Right hindlimb (tissue), 1 donor: ENCODE data around the gene RHBDF1.

ENCODE experiments used
- DNase-seq: peaks from one replicate; pipeline ENCODE4 v3.0.0-alpha.2; 2018

The RHBDF1 gene

DNA sequence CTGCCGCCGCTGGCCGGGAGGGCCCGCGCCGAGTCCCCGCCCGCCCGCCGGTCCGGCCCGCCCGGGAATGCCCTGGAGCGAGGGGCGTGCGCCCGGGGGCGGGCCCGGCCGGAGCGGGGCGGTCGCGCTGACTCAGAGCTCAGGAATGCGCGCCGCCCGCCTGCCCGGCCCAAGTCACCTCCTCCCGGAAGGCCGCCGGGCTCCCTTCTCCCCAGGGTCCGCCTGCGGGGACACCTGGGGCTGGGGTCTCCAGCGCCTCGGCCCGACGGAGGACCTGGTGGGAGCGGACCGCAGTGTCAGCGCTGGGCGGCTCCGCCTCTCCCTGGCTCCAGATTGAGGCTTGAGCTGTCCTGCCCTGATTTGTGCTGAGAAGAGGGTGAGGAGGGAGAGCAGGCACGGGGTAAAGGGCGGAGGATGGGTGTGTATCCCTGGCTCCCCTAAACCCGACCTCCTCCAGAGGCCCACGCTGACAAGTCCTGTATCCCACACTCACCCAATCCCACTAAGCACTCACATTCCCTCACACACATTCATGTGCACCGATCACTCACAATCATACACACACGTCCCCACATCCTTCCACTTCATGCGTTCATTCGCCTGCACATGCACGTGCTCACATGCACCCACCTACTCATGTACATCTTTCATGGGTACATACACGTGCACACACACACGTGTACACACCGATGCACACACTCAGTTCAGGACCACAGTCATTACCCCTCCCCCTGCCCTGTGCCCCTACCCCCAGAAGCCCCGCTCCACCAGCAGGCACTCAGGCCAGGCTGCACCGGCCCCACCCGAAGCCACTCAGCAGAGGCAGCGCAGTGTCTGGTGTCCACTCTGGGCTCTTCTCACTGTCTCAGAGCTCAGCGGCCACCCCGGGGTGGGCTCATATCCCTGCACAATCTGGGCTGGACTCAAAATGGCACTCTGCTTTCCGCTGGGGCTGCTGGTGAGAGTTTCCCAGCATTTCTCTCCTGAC lies at the start of gene RHBDF1:
TSS of gene RHBDF1 (minus strand) at position 71 of the 988 bp plus-strand sequence. CDS start 7,616 bp downstream, outside the sequence.
- peak; percentile 79 for DNase-seq

GRCh38 chr16:120756-121155 lies 48.3 kb upstream of the RHBDF1 start:
- DNase-seq = no peak

- no peak for DNase-seq
Observed at GRCh38 chr16:119835-120491, 47.5 kb upstream of the RHBDF1 start.

DNA sequence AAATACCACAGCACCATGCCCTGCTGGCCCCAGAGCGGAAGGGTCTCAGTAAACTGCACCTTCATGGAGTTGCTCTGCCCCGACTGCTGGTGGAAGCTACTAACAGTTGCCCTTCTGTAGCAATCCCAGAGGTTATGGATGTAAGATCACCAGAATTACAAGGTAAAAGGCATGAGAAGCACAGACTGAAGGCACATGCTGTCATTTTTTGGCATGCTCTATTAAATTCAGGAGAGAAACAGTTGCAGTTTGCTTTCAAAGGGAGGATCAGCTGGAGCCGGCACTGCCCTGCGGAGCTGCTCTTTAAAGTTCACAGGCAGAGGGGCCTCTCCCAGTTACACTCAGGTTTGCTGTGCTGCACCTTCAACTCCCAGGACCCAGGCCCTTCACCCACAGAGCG lies 46.9 kb upstream of the RHBDF1 start:
- DNase-seq = no peak

GRCh38 chr16:118857-119256 lies 46.4 kb upstream of the RHBDF1 start:
- DNase-seq = no peak

- DNase-seq = no peak
Observed at GRCh38 chr16:117379-118365, 45.2 kb upstream of the RHBDF1 start.

DNA sequence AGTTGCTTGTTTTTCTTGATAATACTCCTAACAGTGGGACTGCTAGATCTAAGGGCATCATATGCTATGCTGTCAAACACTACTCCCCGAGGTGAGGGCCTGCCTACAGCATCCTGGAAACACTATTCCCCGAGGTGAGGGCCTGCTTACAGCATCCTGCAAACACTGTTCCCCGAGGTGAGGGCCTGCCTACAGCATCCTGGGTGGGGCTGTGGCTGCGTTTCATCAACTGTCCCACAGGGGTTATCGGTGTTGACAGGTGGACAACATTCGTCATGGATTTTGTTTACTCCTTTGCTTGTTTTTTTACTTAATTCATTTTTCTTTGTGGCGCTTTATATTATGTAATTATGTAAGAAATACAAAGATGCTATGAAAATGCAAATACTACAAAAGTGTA lies 43.6 kb upstream of the RHBDF1 start:
- no peak for DNase-seq

GRCh38 chr16:114327-114726 lies 41.9 kb upstream of the RHBDF1 start:
- no peak for DNase-seq

DNA sequence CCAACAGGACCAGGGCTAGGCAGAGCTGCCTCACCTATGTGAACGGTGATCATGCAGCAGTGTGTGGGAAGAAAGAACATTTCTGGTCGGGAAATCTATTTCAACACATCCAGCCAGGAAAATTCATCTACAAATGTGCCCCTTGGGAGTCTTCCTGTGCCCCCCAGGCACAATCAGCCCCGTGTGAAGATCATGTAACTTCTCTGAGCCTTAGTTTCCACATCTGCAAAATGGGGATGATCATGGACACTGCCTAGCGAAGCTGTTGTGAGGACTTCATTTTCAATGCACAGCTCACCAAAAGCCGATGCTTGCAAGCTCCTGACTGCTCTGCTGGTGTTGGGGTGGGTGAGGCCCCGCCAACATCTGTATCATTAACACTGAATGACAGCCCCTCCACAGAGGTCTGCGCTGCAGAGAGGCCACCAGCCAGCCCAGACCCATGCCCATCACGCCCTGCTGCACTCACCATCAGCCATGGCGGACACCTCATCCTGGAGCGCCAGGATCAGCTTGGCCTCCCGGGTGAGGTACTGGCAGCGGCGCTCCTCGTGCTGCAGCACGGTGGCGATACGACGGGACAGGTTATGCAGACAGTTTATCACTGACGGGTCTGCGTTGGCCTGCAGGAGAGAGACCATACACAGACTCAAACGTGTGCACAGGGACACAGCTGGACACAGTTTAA lies 39.9 kb upstream of the RHBDF1 start:
- no peak for DNase-seq

DNA sequence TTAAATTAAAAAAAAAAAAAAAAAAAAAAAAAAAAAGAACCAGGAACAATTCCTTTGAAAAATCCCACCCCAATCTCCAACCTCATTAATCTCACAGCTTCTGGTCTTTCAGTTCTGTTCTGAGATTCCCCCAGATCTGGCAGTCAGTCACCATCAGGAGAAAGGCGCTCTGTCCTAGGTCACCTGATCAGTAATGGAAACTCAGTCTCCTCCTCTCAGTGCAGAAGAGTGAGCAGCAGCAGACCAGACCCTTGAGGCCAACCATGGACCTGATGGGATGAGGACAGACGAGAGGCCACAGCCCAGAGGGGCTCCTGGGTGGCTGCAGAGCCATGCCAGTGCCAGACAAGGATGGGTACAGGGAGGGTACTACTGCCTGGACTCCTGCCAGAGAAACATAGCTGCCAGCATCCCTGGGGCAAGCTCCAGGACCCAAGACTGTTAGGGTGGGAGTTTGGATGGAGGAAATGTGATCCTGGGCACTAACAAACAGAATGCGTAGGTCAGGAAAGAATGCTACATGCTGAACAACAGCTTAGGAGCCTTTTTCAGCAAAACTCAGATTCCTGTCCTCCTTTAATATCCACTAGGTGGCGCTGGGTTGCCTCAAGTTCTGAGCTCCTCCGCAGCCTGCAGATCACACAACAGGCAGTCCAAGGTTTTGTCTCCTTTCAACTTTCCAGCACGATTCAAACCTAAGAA lies 34.3 kb upstream of the RHBDF1 start:
- DNase-seq = peak; percentile 66

GRCh38 chr16:105521-105920 lies 33.1 kb upstream of the RHBDF1 start:
- DNase-seq = no peak

DNA sequence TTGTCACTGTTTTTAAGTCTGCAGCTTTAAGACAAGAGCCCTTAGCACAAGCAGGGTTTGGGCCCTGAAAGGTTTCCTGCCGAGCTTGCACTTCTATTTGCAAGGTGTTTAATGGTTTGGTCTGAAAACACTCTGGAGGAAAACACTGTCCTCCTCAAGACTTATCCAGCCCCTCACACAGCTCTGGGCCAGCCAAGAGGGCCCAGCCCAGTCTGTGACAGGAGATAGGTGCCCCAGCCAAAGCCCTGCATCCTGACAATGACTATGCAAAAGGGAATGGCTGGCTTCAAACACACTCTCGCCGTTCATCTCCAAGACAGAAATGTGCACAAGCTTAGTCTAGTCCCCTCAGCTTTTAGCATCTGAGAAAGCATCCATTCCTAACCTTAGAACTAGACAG lies 32.5 kb upstream of the RHBDF1 start:
- DNase-seq = no peak

GRCh38 chr16:104355-104754 lies 31.9 kb upstream of the RHBDF1 start:
- DNase-seq = no peak

GRCh38 chr16:102060-102855 lies 29.8 kb upstream of the RHBDF1 start:
- no peak for DNase-seq

DNA sequence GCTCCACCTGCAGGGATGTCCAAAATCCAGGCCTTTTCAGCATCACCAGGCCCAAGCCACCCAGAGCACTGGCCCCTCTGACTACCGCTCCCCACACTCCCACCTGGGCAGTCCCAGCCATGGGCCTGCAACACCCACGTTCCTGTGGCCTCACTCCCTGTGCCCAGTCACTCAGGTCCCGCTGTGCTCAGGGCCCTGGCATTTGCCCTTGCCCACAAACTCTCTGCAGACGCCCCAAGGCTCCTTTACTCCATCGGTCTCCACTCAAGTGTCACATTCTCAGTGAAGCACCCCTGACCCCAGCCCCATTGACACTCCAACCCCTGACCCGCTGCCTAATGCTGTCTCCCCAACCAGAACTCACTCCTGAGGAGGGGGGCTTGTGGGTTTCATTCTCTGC lies 29.2 kb upstream of the RHBDF1 start:
- no peak for DNase-seq

GRCh38 chr16:100989-101388 lies 28.6 kb upstream of the RHBDF1 start:
- no peak for DNase-seq

DNA sequence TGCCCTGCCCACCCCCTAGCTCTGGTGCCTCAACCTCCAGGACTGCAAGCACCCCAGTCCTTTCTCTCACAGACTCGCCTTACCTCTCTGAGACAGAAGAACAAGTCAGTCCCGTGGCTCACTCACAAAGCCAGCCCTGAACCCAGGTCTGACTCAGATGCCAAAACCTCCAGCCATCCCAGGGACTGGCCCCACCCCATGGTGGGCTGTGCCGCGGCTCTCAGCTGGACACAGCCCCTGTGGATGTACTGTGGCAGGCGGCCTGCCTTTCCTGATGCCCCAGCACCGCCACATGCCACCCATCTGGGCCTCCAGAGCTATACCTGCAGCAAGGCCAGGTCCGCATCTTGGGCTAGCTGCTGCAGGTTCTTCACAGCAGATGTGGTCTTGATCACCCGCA lies 25.4 kb upstream of the RHBDF1 start:
- DNase-seq = no peak

GRCh38 chr16:96935-97381 lies 24.5 kb upstream of the RHBDF1 start:
- DNase-seq = peak; percentile 86

- no peak for DNase-seq
Observed at GRCh38 chr16:94918-95265, 22.5 kb upstream of the RHBDF1 start.

DNA sequence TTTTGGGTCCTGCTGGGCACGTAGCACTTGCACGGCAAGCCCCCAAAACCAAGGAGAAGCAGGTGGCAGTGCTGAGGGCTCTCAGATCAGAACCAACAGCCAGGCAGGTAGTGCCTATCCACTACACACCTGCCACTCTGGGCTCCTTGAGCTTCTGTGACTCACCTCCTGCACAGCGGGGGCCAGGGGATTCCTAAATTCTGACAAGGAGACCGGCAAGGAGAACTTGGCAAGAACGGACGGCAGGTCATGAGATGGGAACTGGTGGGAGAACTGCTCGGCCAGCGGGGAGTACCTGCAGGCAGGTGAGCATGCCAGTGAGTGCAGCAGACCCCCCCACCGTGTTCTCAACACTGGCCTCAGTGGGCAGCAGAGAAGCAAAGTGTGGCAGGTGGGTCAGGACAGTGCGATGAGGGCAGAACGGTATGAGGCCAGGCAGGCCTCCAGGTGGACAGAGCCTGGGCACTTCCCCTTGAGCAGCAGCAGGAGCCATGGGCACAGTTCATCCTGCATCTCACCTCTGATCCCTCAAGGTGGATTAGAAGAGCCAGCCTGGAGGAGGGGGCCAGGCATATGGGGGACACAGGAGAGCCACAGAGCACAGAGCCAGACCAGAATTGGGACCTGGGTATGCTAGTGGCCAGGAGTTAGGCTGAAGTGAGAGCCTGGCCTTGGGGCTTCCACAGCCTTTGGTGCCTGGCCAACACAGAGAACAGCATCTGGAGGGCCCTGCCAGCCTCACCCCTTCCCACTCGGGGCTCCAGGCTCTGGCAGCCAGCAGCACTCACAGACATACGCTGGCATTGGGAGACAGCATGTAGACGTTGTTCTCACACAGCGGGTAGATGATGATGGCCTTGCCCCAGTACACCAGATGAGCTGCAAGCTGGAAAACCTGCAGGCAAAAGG lies 20.3 kb upstream of the RHBDF1 start:
- DNase-seq = no peak
